ENCODE data around the gene TMEM8B.
"Not testable (repeated sequence)": the region's sequence is repeated elsewhere in the genome, so short reads cannot be mapped to it uniquely, and the experiment has no call there.

The TMEM8B gene

DNA sequence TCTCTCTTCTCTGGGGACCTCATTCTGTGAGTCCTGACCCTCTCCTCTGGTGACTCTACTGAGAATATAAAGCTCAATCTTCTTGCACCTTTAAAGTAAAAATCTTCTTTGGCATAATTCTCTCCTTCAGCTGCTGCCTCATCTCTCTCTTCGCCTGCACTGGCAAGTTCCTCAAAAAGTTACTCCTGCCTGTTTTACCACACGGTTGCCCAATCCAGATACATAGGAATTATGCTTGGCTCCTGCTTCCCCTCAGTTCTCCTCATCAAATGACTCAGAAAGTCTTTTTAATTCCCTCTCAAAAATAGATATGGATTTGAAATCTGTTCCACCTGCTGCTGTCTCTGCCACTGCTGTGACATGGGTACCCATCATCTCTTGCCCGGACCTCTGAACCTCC, 62.6 kb downstream of the TMEM8B start:
- DNase-seq (ENCODE audit: extremely low read depth, low read depth) = no peak
- TF ChIP-seq CTCF (IDR thresholded peaks at IDR 0.05; ENCODE audit: low read depth, low read length) = no peak

GRCh38 chr9:35892051-35892450, 63.0 kb downstream of the TMEM8B start:
- DNase-seq (ENCODE audit: extremely low read depth, low read depth) = no peak
- TF ChIP-seq CTCF (IDR thresholded peaks at IDR 0.05; ENCODE audit: low read depth, low read length) = no peak

DNA sequence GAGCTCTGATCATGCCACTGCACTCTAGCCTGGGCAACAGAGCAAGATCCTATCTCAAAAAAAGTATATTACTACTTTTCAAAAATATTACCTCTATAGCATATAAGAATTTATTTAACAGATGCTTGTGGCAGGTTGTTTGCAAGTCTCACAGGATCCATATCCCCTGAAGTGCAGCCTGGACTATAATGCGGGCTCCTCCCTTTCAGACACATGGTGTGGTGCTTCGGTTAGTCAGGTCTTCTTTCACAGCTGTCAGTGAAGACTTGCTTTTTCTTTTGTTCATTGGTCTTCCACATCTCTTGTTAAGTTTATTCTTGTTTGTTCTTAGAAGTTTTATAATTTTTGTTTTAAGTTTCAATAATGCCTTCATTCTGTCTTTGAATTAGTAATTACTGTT, 67.5 kb downstream of the TMEM8B start:
- no peak for TF ChIP-seq CTCF (IDR thresholded peaks at IDR 0.05; ENCODE audit: low read depth, low read length)
- DNase-seq (ENCODE audit: extremely low read depth, low read depth) = no peak

- not testable (repeated sequence) for DNase-seq (ENCODE audit: extremely low read depth, low read depth)
These were observed 68.5 kb downstream of the TMEM8B start for GRCh38 chr9:35897376-35898099.

DNA sequence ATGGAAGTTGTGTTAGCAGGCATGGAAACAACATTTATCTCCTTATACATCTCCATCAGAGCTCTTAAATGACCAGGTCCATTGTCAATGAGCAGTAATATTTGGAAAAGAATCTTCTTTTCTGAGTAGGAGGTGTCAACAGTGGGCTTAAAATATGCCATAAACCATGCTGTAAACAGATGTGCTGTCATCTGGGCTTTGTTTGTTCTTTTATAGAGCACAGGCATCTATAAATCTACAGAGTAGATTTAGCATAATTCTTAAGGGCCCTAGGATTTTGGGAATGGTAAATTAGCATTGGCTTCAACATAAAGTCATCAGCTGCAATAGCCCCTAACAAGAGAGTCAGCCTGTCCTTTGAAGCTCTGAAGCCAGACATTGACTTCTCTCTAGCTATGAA, 69.3 kb downstream of the TMEM8B start:
- no peak for TF ChIP-seq CTCF (IDR thresholded peaks at IDR 0.05; ENCODE audit: low read depth, low read length)
- no peak for DNase-seq (ENCODE audit: extremely low read depth, low read depth)

DNA sequence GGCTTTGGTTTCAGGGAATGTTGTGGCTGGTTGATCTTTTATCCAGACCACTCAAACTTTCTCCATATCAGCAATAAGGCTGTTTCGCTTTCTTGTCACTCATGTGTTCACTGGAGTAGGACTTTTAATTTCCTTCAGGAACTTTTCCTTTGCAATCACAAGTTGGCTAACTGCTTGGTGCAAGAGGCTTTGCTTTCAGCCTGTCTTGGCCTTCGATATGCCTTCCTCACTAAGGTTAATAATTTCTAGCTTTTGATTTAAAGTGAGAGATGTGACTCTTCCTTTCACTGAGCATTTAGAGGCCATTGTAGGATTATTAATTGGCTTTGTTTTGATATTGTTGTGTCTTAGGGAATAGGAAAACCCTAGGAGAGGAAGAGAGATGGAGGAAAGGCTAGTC, 70.0 kb downstream of the TMEM8B start:
- no peak for DNase-seq (ENCODE audit: extremely low read depth, low read depth)
- TF ChIP-seq CTCF (IDR thresholded peaks at IDR 0.05; ENCODE audit: low read depth, low read length) = no peak

DNA sequence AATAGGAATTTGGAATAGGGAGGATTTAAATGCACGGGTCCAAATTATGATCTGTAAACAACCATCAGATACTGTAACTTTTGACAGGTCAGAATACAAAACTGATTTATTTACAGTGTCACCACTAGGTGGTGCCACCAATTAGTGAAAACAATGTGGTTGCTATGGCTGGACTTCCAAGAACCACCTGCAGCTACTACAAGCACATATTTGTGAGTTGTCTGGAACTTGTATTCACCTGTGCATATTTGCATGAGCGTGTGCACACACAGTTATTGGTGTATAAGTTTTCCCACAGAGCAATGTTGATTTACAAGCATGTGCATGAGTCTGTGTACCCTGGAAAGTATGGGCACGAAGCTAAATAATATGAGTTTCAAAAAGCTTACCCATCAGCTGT, 74.0 kb downstream of the TMEM8B start:
- TF ChIP-seq CTCF (IDR thresholded peaks at IDR 0.05; ENCODE audit: low read depth, low read length) = peak; percentile 51
- no peak for DNase-seq (ENCODE audit: extremely low read depth, low read depth)

DNA sequence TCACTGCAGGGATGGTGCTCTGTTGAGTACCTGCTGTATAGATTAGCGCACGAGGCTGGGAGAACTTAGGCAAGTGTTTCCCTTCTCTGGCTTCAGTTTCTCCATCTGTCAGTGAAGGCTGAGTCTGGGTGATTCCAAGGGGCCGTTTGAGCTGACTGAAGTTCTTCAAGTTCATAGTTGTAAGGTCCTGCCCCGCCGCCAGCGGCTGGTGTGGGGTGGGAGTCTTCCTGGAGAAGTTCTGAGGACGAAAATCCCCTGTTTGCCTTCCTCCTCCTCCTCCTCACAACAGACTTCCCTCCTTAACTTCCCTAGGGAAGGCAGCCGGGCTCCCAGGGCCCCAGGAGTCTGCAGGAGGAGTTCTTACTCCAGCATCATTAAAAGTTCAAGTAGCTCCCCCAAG, 75.3 kb downstream of the TMEM8B start:
- DNase-seq (ENCODE audit: extremely low read depth, low read depth) = no peak
- no peak for TF ChIP-seq CTCF (IDR thresholded peaks at IDR 0.05; ENCODE audit: low read depth, low read length)

All from AG09319 (cell line).